ENCODE data around the gene RIN3.

GRCh38 chr14:92617581-92617980 is 104.0 kb downstream of the RIN3 start:
- no peak for TF ChIP-seq CTCF (IDR thresholded peaks at IDR 0.05; ENCODE audit: extremely low read depth in 1 of 2, insufficient read depth in 1 of 2, low read depth in 1 of 2, low read length in 2 of 2)
- no peak for TF ChIP-seq POLR2AphosphoS5 (IDR thresholded peaks at IDR 0.05; ENCODE audit: insufficient read depth, low read depth, low read length)
- TF ChIP-seq JUN (IDR thresholded peaks at IDR 0.05; ENCODE audit: borderline replicate concordance, insufficient read depth, insufficient read length, low read depth) = no peak
